OCI-LY3 (cell line): ENCODE measurements around the gene HEXIM2.

ENCODE experiments used
- CTCF ChIP-seq: fragments of 200-600, 300-600 bp; sonication (generic); IDR thresholded peaks from 2 replicates; pipeline ENCODE4 v1.5.1; 2014; ENCODE audit warnings: antibody characterized with exemption, low read length, low read depth
- EZH2phosphoT487 ChIP-seq: fragments of 200-600 bp; shearing (Covaris generic); IDR thresholded peaks from 2 replicates; pipeline ENCODE4 v1.6.1; 2018; ENCODE audit warnings: antibody characterized with exemption, mixed run types, low read depth

- TF ChIP-seq EZH2phosphoT487 (no peak), CTCF (no peak)
These were observed 30.7 kb upstream of the HEXIM2 start for GRCh38 chr17:45130681-45131615.
